GM12891 (cell line): Measurements from ENCODE around the gene SKI.

ENCODE experiments used
- POLR2A ChIP-seq: IDR thresholded peaks from 2 replicates; pipeline ENCODE4 v1.6.1; 2011; ENCODE audit warnings: low read depth, low read length, control low read depth
- POLR2AphosphoS5 ChIP-seq: IDR thresholded peaks from 2 replicates; pipeline ENCODE4 v1.6.1; 2011; ENCODE audit warnings: low read depth, low read length, control low read depth
- POU2F2 ChIP-seq: IDR thresholded peaks from 2 replicates; pipeline ENCODE4 v1.6.1; 2011; ENCODE audit warnings: low read depth, mild to moderate bottlenecking, control low read depth, low read length, moderate library complexity
- SPI1 ChIP-seq: IDR thresholded peaks from 2 replicates; pipeline ENCODE4 v1.6.1; 2011; ENCODE audit warnings: low read depth, low read length, control low read depth
- TAF1 ChIP-seq: IDR thresholded peaks from 2 replicates; pipeline ENCODE4 v1.6.1; 2011; ENCODE audit warnings: low read depth, low read length, control low read depth

DNA sequence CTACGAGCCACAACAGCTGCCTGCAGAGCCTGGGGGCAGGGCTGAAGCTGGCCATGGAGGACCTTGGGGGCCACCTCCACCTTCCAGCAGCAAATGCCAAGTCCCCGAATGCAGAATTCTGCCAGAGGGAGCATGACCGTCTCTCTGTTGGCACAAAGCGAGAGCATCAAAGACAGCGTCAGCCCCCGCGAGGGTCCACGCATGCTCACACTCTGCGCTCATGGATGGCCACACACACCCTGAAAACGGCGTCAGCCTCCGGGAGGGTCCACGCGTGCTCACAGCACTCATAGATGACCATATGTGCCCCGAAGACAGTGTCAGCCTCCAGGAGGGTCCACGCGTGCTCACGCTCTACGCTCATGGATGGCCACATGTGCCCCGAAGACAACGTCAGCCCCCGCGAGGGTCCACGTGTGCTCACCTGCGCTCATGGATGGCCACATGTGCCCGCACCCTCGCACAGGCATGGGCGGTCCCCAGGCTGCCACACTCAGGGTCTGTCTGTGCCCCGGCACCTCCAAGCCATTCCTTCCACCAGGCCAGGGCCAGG lies 116.7 kb downstream of the SKI start:
- TF ChIP-seq POLR2A = no peak
- TF ChIP-seq SPI1 = no peak
- no peak for TF ChIP-seq POLR2AphosphoS5
- no peak for TF ChIP-seq TAF1
- no peak for TF ChIP-seq POU2F2
